Germinal center (tissue), 1 donor: ENCODE measurements around the gene MBD1.
A peak's percentile ranks its signal among the peaks of the same experiment; 100 is the strongest.
"Not testable (repeated sequence)": the region's sequence is repeated elsewhere in the genome, so short reads cannot be mapped to it uniquely, and the experiment has no call there.

Experiments used
- DNase-seq: peaks from one replicate; pipeline ENCODE4 v3.0.0; 2012; ENCODE audit warnings: mixed read lengths, low spot score

MBD1 gene

DNA sequence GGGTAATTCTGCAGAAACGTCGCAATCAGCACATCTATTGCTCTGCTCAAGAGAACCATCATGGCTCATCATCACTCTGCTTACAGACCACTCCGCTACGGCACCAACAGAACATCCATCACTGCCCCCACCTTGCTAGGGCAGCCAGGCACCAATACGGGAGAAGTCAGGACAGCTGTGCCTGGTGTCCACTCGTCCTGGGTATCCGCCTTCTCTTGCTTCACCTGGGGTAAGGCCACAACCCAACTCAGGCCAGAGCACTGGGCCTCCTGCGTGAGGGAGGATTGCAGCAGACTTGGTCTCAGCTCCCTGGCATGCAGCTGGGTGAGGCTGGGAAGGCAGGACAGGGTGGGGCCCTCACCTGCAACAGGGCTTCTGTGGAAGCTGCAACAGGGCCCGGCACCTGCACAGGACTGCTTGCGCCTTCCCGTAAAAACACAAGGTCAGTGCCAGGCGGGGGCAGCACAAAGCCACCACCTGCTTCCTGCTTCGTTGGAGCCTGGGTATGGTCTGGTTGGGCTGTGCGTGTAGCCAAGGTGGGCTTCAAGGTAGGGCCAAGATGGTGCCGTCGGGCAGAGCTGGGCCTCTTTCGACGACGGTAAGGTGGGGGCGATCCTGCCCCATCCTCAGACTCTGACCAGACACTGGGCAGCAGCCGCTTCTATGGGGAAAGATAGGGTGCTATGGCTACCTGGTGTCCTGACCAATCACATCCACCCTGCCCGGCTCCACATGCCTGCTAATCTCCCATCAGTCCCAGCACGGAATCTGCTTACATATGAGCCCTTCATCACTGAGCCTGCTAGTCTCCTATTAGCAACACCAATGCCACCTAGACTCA, 7.9 kb downstream of the MBD1 start:
- DNase-seq: no peak

DNA sequence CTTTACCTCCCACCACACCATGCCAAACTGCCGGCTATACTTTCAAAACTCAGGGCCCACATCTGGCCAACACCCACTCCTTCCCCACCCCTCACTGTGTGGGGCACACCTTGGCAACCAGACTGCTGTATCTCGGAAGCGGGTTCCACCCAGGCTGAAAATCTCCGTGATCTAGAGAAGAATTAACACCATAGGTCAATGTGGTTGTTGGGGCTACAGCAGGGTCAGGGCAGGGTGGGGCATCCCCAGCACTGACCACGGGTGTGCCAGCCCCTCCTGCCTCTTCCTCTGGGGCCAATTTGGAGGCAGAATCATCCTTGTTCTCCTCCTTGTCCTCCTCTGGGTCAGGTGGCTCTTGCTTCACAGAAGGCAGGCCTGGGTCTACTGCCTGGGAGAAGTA, 8.8 kb downstream of the MBD1 start:
- no peak for DNase-seq

DNA sequence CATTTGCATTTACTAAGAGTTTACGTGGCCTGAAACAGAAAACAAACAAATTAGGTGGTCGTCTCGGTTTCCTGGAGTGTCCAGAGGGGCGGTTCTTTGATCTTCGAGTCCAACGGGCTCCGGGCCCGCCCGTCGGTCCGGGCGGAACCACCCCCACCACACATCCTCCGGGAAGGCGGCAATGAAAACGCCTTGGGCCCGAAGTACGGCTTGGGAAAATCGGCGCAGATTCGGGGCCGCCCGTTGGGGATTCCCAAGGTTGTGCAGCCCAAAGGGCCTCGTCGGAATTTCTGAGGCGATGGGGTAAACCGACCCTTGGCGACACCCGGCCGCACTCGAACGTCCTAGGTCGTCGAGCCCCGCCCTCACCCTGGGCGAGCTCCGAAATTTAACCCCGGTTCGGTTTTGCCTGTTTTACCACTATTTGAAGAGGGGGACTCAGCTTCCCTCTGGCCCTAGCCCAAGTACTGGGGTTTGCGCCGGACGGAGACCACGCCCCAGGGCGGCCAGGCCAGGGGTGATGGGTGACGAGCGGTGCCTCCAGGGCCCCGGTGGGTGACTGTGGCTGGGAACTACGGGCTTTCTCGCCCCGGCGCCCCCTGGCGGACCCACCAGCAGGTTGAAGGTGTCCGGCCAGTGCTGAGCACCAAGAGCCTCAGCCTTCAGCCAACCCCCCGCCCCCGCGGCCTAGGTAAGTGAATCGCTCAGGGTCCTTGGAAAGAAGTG, 13.1 kb downstream of the MBD1 start:
- DNase-seq: peak; percentile 93

DNA sequence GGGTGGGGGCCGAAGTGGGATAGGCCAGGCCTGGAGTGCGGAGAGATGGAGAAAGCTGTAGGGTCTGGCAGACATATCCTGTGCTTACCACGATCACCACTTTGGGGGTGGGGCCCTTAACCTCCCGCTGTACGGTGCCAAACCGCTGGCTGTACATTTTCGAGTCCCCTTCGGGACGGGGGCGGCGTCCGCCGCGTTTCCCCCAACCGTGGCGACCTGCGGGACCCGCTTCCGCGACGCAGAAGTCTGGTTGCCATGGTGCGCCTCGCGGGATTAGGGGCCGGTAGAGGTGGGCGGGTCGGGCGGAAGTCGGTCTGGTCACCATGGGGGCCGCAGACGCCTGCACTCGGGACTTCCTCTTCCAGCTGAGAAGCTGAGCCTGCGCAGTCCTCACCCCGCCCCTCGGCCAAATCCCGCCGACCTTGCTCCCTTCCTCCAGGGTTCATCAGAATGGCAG, 15.0 kb downstream of the MBD1 start, which contains the start of gene CFAP53:
TSS of gene CFAP53 (minus strand) at position 248 of the 457 bp plus-strand sequence. CDS start at position 157, 91 bp downstream.
- peak; percentile 91 for DNase-seq

DNA sequence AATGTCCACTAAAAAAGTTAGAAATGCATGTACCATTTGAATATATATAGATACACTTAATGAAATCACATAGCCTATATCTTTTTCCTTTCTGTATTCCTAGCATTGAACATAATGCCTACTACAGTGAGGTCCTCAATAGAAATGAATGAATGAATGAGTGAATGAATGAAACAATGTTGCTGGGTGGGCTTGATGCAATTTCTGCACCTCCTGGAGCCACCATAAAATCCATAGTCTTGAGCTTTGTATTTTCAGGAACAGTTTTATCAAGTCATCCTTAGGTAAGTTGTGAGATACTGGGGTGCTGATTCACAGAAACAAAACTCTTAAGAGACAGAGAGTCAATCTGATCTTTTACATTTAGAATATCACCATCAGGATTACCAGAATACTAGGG, 18.3 kb downstream of the MBD1 start:
- no peak for DNase-seq

DNA sequence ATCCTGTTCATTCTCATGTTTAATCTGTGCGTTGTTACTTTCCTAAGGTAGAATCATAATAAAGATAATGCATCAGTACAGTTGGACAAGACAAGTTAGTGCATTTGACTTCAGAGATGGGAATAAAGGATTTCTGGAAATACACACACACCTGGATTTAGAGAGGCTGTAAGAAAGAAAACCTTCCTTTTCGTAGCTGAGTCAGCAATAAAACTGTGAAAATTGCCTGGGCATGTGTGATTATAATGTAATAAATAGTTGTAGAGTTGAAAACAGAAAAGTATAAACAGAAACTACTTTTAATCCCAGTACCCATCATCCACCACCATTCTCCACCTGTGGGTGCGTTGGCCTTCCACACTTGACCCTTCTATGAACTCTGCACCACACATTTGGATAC, 30.4 kb downstream of the MBD1 start:
- DNase-seq: no peak

DNA sequence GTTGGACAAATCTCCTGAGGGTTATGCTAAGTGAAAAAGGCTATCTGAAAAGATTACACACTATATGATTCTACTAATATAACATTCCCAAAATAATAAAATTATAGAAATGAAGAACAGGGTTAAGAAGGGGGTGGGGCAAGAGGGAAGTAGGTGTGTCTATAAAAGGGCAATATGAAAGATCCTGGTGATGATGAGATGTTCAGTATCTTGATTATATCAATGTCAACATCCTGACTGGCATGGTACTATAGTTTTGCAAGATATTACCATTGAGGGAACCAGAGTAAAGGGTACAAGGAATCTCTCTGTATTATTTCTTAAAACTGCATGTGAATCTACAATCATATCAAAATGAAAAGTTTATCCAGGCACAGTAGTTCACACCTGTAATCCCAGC, 31.7 kb downstream of the MBD1 start:
- no peak for DNase-seq

DNA sequence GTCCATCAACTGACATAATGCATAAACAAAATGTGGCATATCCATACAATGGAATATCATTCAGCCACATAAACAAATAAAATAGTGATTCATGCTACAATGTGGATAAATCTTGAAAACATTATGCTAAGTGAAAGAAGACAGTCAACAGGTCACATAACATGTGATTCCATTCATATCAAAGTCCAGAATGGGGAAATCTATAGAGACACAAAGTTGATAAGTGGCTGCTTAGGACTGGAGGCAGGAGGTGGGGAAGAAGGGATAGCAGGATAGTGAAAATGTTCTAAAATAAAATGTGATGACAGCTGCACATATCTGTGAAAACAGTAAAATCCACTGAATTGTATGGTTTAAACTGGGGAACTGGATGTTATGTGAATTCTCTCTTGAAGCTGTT, 33.8 kb downstream of the MBD1 start:
- no peak for DNase-seq

DNA sequence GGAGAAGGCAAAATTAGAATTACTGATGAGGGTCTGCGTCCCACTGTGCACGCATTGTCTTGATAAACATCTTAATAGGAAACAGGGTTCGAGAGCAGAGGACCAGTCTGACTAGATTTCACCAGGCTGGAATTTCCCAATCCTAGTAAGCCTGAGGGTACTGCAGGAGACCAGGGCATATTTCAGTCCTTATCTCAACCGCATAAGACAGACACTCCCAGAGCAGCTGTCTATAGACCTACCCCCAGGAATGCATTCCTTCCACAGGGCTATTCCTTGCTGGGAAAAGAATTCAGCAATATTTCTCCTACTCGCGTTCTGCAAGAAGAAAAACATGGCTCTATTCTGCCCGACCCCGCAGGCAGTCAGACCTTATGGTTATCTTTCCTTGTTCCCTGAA, 39.6 kb downstream of the MBD1 start:
- DNase-seq: not testable (repeated sequence)

DNA sequence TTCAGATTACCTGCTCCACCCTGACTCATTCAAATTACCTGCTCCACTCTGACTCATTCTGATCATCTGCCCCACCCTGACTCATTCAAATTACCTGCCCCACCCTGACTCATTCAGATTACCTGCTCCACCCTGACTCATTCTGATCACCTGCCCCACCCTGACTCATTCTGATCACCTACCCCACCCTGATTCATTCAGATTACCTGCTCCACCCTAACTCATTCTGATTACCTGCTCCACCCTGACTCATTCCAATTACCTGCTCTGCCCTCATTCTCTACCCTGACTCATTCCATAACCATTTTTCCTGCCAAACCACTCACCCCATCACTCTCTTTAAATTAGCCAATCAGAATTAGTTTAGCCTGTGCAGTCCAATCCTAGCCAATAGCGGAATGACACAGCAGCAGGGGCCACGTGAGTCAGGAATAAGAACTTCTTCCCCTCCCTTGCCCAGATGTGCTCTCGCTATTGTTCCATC, 41.2 kb downstream of the MBD1 start:
- DNase-seq: no peak

DNA sequence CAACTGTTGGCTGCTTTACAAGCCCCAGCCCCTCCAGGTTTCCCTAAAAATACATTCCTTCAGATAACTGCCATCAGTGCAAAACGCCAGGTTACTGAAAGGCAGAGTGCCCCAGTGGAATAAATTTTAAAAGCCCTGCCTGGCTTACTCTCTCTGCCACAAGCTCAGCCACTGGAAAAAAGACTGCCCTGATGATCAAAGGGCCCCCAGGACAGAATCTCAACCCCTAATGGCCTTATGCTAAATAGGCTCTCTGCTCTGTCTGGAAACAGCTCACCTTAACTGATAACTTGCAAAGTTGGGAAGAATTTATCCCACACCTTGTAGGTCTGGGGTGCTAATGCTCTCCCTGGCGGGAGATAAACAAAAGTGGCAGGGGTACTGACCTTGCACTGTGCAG, 48.9 kb downstream of the MBD1 start:
- no peak for DNase-seq

DNA sequence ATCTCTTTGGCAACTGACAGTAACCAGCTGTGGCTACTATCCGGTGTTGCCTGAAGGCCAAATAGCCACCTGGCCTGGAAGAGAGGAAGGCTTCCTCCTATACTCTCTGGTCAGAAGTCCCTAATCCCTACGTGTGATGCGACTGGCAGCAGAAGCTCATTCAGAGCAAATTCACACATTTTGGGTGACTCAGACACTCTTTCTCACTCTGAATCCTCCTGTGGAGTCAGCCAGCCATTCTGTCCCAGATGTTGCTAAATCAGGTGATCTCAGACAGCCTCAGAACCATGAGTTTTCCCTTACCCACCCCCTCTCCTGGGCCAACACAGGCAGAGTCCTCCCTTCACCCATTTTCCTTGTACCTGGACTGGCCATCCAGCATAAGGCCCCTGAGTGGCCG, 49.7 kb downstream of the MBD1 start:
- DNase-seq: no peak

DNA sequence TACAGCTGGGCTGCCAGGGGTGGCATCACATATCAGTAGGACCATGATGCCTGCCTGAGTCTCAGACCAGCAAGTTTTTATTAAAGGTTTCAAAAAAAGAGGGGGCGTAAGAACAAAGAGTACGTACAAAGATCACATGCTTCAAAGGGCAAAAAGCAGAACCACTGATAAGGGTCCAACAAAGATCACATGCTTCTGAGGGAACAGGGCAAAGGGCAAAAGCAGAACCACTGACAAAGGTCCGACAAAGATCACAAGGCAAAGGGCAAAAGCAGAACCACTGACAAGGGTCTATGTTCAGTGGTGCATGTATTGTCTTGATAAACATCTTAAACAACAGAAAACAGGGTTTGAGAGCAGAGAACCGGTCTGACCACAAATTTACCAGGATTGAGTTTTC, 61.1 kb downstream of the MBD1 start:
- DNase-seq: not testable (repeated sequence)
